PFSK-1 (cell line): ENCODE data around the gene PPFIBP2.

ENCODE experiments used
- FOXP2 ChIP-seq: optimal IDR thresholded peaks from 2 replicates; pipeline ENCODE3; 2011; ENCODE audit warnings: borderline replicate concordance, control low read depth, inconsistent platforms; ENCODE audit not compliant: insufficient read depth; ENCODE audit errors: extremely low read length, extremely low read depth
- POLR2AphosphoS5 ChIP-seq: IDR thresholded peaks from 2 replicates; pipeline ENCODE4 v1.6.1; 2012; ENCODE audit warnings: low read depth, mild to moderate bottlenecking, control low read depth, low read length, moderate library complexity
- SIN3A ChIP-seq: IDR thresholded peaks from 2 replicates; pipeline ENCODE4 v1.6.1; 2012; ENCODE audit warnings: mild to moderate bottlenecking, low read length, moderate library complexity, borderline replicate concordance; ENCODE audit not compliant: insufficient read depth
- TAF1 ChIP-seq: IDR thresholded peaks from 2 replicates; pipeline ENCODE4 v1.6.1; 2012; ENCODE audit warnings: low read length, control low read depth, borderline replicate concordance; ENCODE audit not compliant: insufficient read depth
- TF ChIP-seq, protein P1 (sequence below), 2 experiments: IDR thresholded peaks; 2 replicates each; pipeline versions ENCODE4 v1.6.1 to v1.8.0; 2011 to 2012; ENCODE audit warnings: low read depth in 2 of 2, low read length in 2 of 2, control low read depth in 1 of 2, inconsistent platforms in 1 of 2, mild to moderate bottlenecking in 1 of 2, moderate library complexity in 1 of 2; ENCODE audit not compliant: insufficient read depth in 1 of 2

Gene PPFIBP2

DNA sequence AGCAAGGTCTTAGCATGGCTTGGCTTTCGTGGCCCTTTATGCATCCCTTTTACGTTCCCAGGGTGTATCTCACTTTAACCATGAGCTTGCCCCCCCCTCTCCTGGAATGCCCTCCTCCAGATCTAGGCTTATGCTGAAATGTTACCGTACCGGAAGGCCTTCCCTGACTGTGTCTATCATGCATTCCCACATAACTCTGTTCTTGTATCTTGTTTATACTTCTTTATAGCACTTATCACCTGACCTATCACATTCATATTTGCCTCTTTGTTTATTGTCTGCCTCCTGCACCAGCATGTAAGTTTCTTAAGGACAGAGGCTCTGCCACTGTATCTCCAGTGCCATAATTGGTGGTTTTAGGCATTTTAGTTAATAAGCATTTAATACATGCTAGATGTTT lies 38.9 kb downstream of the PPFIBP2 start:
- TF ChIP-seq SIN3A (no peak), POLR2AphosphoS5 (no peak), FOXP2 (no peak), TAF1 (no peak)
- TF ChIP-seq, protein P1, sequence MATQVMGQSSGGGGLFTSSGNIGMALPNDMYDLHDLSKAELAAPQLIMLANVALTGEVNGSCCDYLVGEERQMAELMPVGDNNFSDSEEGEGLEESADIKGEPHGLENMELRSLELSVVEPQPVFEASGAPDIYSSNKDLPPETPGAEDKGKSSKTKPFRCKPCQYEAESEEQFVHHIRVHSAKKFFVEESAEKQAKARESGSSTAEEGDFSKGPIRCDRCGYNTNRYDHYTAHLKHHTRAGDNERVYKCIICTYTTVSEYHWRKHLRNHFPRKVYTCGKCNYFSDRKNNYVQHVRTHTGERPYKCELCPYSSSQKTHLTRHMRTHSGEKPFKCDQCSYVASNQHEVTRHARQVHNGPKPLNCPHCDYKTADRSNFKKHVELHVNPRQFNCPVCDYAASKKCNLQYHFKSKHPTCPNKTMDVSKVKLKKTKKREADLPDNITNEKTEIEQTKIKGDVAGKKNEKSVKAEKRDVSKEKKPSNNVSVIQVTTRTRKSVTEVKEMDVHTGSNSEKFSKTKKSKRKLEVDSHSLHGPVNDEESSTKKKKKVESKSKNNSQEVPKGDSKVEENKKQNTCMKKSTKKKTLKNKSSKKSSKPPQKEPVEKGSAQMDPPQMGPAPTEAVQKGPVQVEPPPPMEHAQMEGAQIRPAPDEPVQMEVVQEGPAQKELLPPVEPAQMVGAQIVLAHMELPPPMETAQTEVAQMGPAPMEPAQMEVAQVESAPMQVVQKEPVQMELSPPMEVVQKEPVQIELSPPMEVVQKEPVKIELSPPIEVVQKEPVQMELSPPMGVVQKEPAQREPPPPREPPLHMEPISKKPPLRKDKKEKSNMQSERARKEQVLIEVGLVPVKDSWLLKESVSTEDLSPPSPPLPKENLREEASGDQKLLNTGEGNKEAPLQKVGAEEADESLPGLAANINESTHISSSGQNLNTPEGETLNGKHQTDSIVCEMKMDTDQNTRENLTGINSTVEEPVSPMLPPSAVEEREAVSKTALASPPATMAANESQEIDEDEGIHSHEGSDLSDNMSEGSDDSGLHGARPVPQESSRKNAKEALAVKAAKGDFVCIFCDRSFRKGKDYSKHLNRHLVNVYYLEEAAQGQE (IDR thresholded peaks at IDR 0.05; ENCODE audit: insufficient read depth in 1 of 2, low read depth in 2 of 2, low read length in 2 of 2): no peak

DNA sequence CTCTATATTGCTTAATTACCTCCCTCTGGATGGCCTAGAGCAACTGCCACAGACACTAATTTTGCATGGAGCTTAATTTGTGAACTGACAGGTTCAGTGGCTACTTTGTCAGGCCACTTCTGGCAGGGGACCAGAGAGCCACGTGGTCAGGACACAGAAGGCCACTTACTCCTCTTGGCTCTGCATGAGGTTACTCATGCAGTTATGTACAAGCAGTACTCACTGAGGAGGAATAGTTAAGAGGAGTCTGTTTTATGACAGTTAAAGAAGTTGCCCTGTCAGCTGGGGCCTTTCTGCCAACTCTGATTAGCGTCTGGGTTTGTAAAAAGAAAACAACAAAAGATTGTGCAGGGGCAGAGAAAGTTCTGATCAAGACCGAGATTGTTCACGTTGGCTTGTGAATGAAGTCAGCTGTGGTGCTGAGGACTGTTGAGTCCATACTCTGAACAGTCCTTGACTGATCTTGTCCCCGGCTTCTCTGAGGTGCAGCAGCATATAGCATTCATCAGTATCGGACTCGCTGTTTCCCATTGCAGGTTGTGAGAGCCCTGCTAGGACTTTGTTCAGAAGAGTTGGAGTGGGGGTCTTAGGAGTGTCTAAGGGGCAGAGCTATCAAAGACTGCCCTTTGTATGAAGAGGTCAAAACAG lies 41.4 kb downstream of the PPFIBP2 start:
- TF ChIP-seq SIN3A: no peak
- TF ChIP-seq TAF1: no peak
- no peak for TF ChIP-seq POLR2AphosphoS5
- TF ChIP-seq, protein P1 (IDR thresholded peaks at IDR 0.05; ENCODE audit: insufficient read depth in 1 of 2, low read depth in 2 of 2, low read length in 2 of 2): no peak
- TF ChIP-seq FOXP2: no peak

DNA sequence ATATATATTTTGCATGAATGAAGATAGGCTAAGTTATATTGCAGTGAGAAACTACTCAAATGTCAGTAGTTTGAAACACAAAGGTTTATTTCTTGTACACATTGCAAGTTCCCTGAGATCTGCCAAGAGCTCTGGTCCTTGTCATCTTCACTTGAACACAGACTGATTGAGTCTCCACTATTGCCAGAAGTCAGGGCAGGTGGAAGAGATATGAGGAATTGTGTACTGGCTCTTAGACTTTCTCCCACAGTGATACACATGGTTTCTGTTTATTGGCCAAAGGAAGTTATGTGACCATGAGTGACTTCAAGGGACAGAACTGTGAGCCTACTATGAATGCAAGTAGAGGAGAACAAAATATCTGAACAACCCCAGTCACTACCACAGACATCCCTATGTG lies 44.2 kb downstream of the PPFIBP2 start:
- TF ChIP-seq FOXP2 (no peak), POLR2AphosphoS5 (no peak), TAF1 (no peak), SIN3A (no peak)
- TF ChIP-seq, protein P1 (IDR thresholded peaks at IDR 0.05; ENCODE audit: insufficient read depth in 1 of 2, low read depth in 2 of 2, low read length in 2 of 2): no peak

DNA sequence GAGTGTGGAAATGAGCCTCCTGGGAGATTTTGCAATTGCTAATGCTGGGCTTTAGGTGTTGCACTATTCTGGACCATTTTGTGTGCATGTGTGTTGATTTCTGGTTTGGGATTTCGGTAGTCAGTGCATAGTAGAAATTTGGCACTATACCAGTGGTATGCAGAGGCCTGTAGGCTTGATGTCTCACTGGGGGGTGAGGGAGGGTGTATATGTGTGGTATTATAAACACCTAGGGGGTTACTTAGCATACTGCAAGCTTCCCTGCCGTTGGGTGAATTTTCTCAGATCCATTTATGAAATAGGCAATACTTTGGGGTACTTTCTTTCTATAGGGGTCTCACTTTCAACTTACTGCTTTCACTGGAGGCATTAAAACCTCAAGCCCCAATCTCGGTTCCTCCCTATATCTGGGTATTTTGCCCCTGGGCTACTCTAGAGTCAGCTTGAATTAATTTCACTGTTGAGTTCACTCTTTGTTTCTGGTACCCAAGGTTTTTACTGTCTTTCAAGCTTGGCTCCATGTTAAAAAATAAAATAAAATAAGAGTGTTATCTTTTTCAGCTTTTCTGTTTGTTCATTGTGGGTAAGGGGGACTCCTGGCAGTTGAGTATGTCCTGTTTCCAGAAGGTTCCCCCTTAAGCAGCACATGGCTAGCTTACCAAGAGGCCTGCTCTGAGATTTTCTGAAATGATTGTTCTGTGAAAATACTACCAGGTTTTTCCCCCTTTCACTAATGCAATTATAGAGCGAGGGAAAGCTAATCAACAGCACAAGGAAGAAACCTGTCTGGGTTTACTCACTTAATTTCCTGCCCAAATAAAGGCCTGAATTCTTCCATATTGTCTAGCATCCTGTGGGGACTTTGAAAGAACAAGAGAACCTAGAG lies 45.8 kb downstream of the PPFIBP2 start:
- TF ChIP-seq FOXP2: no peak
- TF ChIP-seq, protein P1 (IDR thresholded peaks at IDR 0.05; ENCODE audit: insufficient read depth in 1 of 2, low read depth in 2 of 2, low read length in 2 of 2): no peak
- no peak for TF ChIP-seq TAF1
- no peak for TF ChIP-seq POLR2AphosphoS5
- TF ChIP-seq SIN3A: no peak
